ENCODE data around the gene SNRNP25.
A peak's percentile ranks its signal among the peaks of the same experiment; 100 is the strongest.

The SNRNP25 gene

DNA sequence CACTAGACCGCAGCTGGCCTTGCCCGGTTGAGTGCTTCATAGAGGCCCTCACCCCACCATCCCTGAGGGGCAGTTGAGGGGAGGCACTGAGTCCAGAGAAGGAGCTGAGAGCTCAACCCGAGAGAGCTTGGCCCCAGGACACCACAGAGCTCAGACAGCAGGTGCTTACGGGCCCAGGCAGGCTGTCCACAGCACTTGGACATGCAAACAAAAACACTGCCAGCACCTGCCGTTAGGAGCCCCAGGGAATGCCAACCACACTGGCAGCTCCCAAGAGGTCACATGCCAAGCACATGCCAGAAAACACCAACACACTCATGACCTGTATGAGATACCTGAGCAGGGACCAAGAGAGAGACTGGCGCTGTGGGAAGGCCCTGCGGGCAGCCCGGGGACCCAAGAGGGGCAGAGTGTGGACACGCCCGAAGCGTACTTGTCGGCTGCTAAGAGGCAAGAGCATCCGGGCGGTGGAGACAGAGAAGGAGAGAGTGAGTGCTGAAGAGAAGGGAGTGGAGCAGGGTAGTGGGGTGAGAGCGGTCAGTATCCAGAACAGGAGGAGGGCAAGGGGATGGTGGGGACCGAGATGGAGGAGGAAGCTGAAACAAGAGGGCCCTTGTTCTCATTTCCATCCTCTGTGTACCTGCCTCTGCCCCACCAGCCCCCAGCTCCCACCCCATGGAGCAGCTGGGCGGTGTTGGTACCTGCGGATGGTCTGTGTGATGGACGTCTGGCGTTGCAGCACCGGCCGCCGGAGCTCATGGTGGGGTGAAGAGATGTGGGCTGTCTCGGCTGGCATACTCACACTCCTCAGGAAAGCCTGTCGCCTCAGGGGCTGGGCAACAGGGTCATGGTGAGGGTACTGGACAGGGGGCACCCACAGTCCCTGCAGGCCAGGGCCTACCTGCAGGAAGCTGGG, 10.6 kb downstream of the SNRNP25 start:
- no peak for DNase-seq

DNA sequence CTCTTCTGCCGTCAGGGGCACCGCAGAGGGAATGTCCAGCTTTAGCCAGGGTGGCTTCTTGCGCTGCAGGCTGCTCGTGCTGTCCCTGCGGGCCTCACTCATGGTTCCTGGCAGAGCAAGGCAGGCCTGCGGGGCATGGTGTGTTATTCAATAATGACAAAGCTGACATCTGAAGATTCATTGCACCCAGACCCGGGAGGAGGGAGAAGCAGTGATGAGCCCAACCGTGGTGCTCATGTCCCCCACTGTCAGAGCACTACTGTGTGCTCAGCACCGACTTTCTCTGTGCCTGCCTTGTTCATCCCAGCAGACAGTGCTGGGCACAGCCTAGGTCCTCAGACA, 11.3 kb downstream of the SNRNP25 start:
- DNase-seq = no peak

DNA sequence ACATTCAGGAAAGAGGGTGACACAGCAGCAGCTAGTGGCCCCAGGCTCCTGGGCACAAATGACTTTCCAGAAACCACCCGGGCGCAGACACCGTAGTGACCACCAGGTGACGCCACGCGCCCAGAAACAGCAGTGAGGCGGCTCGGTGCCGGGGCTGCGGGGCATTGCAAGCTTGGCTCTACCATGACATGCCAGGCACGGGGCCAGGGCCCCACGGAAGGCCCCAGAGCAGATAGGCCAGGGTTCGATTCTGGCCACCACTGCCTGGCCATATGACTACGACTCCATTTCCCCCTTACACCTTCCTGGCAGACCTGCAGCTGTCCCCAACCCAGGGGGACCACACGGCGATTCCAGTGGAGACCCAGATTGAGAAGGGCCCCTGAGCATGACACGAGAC, 12.1 kb downstream of the SNRNP25 start:
- peak; percentile 88 for DNase-seq

DNA sequence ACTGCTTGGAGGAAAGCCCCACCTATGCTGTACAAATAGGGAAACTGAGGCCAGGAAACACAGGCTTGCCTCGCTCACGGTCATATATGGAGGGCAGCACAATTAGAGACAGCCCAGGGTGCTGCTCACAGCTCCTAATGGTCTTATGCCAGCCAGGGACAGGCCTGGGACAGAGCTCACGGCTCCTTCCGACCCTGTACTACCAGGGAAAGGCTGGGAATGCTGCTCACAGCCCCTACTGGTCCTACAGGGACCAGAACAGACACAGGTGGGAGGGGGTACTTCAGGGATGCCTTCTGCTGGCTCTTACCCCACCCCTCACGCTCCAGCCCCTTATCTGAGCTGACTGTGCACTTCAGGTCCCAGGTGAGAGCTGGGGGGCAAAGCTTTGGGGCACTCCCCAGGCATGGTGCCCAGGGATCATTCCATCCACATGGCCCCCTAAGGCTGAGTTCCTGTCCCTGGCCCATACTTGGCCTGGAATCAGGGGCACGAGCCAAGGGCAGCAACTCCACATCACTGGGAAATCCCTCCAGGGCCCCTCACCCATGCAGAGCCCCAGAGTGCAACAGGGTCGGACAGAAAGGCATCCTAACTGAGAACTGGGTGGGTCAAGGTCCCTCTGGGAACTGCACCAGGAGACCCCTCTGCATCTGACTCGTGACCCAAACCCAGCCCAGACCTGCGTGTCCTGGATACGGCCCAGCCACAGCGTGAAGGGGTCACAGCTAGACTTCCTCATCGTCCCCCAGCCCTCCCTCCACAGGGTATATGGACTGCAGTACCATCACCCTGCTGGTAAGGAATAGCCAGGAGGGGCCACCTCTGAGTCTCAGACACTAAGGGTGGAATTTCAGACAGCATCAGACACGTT, 12.9 kb downstream of the SNRNP25 start:
- no peak for DNase-seq

DNA sequence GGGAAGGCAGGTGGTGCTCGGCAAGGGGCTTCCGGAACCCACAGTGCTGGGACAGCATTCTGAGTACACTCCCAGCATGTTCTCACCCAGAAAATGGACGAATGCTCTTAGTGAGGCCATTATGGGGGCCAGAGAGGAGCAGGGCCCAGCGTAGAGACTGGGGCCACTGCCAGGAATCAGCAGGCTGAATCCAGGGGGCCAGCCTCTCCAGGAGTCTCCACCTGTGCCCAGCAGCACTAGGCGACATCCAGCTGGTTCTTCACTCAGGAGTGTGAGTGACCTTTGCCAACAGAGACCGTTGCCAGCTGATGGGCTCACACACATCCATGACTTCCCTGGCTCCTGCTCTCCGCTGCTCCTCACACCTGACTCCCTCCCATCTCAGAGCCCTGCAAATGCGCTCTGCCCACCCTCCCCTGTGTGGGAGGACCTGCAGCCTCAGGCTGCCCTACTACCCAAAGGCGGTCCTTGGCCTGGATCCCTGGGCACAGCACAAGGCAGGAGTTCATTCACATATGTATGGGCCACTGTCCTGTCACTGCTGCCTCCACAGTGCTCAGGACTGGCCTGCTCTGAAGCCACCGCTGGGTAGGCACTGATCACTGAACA, 13.7 kb downstream of the SNRNP25 start:
- no peak for DNase-seq

DNA sequence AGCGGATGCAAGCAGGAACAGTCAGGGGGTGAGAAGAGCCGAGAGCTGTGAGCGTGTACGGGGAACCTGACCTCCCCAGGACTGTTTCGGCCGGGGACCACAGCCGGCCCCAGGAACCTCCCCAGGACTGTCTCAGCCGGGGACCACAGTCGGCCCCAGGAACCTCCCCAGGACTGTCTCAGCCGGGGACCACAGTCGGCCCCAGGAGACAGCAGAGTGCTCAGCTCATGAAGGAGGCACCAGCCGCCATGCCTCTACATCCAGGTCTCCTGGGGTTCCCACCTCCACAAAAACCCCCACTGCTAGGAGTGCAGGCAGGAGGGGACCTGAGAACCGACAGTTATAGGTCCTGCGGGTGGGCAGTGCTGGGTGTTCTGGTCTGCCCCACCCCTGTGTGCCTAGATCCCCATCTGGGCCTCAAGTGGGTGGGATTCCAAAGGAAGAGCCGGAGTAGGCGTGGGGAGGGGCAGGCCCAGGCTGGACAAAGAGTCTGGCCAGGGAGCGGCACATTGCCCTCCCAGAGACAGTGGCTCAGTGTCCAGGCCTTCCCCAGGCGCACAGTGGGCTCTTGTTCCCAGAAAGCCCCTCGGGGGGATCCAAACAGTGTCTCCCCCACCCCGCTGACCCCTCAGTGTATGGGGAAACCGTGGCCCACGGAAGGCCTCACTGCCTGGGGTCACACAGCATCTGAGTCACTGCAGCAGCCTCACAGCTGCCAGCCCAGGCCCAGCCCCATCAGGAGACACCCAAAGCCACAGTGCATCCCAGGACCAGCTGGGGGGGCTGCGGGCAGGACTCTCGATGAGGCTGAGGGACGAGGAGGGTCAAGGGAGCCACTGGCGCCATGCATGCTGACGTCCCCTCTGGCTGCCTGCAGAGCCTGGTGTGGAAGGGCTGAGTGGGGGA, 14.5 kb downstream of the SNRNP25 start:
- DNase-seq = no peak

DNA sequence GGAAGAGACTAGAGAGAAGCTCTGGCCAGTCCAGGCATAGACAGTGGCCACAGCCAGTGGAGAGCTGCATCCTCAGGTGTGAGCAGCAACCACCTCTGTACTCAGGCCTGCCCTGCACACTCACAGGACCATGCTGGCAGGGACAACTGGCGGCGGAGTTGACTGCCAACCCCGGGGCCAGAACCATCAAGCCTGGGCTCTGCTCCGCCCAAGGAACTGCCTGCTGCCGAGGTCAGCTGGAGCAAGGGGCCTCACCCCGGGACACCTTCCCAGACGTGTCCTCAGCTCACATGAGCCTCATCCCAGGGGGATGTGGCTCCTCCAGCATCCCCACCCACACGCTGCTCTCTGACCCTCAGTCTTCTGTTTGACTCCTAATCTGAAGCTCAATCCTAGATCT, 15.6 kb downstream of the SNRNP25 start:
- DNase-seq = no peak

DNA sequence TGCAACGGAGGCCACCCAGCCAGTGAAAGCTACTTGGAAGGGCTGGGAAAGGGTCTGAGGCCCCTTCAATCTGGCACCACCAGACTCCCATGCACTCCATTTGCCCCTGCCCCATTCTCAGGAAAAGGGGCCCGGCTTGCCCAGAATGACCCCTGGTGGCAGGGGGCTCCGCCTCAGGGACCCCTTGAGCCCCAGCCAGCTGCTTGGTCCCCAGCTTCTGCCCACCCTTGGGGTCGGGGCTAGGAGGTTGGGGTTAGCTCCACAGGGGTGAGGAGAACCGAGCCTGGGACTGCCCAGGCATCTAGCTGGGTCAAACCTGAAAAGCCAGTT, 17.5 kb downstream of the SNRNP25 start:
- no peak for DNase-seq

DNA sequence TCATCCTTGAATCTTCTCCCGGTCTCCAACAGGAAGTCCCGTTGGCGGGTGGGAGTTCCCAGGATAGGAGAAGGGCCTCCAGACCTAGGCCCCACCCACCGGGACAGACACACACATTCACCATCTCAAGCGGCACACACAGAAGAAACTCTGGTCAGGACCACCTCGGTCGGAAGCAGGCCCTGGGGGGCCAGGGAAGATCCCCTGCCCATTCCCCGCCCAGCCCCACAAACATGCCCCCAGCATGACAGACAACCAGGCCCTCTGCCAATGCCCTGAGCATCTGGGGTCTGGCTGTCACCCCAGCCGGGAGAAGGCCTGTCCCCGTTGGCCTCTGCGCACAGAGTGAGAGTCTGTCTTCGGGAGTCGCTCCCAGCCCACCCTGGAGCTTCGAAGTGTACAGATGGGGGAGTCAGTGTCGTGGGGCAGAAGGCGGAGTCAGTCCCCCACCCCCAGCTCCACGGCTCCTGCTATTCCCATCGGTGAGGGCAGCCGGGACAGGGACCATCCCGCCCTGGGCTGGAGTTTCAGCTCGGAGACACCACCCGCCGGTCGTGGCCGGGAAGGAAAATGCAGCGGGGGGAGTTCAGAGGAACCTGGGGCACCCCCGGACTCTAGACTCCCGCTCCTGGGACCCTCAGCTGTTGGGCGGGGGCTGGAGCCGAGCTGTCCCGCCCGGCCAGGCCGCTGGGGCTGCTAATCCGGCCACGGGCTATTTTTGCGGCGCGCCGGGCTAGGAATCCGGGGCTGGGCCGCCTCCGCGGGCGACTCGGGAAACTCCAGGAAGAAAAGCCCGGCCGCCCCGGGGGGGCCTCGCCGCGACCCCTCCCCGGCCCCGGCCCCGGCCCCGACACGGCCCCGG, 18.1 kb downstream of the SNRNP25 start:
- DNase-seq = no peak

DNA sequence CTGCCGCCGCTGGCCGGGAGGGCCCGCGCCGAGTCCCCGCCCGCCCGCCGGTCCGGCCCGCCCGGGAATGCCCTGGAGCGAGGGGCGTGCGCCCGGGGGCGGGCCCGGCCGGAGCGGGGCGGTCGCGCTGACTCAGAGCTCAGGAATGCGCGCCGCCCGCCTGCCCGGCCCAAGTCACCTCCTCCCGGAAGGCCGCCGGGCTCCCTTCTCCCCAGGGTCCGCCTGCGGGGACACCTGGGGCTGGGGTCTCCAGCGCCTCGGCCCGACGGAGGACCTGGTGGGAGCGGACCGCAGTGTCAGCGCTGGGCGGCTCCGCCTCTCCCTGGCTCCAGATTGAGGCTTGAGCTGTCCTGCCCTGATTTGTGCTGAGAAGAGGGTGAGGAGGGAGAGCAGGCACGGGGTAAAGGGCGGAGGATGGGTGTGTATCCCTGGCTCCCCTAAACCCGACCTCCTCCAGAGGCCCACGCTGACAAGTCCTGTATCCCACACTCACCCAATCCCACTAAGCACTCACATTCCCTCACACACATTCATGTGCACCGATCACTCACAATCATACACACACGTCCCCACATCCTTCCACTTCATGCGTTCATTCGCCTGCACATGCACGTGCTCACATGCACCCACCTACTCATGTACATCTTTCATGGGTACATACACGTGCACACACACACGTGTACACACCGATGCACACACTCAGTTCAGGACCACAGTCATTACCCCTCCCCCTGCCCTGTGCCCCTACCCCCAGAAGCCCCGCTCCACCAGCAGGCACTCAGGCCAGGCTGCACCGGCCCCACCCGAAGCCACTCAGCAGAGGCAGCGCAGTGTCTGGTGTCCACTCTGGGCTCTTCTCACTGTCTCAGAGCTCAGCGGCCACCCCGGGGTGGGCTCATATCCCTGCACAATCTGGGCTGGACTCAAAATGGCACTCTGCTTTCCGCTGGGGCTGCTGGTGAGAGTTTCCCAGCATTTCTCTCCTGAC, 19.2 kb downstream of the SNRNP25 start, which contains the start of gene RHBDF1:
Gene RHBDF1 (minus strand): TSS at position 71 of the 988 bp plus-strand sequence. CDS start 7,616 bp downstream, outside the sequence.
- DNase-seq = peak; percentile 44

DNA sequence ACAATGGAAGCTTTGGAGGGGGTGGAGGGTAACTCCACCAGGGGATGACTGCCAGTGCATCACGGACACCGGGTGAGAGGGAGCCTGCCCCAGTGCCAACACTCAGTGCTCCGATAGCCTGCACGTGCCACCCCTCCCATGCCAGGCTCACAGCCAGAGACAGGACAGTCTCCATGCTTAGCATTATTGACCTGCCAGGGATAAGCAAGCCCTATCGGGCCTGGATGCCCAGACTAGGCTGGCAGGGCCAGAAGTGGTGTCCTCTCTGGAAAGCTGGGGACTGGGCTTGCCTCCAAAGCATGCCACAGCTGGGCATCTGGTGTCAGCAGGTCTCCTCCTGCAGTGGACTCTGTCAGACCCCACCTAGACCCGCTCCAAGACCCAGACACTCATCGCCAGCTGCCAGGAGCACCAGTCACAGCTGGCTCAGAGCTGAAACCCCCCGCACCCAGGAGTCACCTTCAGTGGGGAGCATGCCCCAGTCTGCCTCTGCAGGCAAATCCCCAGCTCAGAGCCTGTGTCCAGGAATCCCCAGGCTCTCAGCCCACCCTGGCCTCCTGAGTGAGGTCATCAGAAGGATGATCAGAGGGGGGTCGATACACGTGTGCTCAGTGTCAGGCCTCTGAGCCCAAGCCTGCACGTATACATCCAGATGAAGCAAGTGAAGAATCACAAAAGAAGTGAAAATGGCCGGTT, 20.6 kb downstream of the SNRNP25 start:
- DNase-seq = no peak

DNA sequence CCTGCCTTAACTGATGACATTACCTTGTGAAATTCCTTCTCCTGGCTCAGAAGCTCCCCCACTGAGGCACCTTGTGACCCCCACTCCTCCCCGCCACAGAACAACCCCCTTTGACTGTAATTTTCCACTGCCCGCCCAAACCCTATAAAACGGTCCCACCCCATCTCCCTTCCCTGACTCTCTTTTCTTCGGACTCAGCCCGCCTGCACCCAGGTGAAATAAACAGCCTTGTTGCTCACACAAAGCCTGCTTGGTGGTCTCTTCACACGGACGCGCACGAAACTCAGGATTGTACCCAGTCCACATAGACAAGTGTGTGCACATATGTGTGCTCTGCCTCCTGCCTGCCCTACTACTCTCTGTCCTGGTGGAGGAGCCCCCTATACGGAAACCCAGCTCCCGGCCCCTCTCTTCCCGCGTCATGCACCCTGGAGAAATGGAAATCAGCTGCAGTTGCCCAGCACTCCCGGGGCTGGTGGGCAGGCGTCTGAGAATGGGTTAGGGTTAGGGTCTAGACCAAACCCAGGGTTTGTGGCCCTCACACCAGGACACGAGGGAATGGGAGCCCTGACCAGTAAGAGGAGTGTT, 21.2 kb downstream of the SNRNP25 start:
- DNase-seq = no peak

DNA sequence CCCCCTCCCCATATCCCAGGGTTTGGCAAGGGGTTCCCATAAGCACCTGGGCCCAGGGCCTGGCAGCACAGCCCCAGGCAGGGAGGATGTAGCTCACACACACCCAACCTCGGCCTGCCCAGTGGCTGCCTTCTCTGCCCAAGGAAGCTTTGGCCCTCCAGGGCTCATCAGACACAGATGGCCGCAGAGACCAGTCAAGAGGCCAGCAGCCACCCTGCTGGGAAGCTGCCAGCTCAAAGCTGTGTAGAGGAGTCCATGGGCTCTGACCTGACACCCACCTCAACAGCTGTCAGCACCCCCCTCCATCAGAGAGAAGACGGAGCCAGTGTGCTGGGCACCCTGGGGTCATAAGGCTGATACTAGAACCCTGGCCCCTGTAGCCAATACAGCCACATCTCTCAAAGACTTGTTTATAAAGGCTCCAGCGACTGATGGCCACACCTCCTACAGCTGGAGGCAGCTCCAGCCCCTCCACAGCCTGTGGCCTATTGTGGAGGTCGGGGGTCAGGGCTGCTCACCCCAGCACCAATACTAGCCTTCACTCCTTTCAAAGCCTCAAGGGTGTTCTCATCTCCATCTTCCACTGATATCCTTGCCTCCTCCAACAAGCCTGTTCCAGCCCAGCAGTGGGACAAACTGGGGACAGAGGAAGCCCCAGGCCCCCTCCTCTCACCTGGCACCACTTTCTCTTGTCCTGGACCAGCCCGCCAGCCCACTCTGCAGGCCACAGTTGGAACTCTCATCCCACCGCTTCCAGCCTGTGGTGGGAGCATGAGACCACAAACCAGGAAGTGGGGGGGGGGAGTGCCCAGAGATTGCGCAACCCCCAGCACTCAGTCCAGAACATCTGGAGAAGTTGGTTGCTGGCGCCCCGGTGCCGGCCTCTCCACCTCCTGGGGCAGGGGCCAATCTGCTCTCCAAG, 22.2 kb downstream of the SNRNP25 start:
- peak; percentile 94 for DNase-seq

DNA sequence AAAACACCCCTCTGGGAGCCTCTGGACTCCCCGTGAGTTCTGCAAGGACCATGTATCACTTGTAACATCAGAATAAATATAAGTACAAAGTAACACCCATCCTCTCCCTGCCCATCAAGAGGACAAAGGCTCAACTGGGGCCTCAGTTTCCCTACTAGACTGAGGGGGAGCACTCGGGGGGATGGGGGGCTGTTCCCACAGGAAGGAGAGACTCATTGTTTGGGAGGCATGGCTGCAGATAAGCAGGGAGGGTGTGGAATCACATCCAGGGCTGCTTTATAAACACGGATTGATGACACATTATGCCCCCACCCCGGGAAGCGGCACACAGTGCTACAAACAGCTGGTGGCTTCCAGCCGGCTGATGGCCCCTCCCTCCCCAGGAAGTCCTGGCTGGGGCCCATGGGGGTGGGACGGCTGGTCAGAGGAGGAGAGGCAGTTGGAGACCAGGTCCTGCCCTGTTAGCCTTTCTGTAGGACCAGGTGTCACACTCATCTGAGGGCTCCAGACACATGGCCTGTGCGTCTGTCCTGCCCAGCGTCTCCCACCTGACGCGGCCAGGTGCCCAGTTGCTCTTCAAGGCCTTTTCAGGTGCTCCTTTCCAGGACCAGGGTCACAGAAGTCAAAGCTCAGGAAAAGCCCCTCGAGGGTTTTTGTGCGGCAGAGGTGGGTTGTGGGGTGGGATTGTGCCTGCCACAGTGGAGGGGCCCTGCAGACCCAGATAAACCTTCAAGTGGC, 23.1 kb downstream of the SNRNP25 start:
- peak; percentile 53 for DNase-seq

DNA sequence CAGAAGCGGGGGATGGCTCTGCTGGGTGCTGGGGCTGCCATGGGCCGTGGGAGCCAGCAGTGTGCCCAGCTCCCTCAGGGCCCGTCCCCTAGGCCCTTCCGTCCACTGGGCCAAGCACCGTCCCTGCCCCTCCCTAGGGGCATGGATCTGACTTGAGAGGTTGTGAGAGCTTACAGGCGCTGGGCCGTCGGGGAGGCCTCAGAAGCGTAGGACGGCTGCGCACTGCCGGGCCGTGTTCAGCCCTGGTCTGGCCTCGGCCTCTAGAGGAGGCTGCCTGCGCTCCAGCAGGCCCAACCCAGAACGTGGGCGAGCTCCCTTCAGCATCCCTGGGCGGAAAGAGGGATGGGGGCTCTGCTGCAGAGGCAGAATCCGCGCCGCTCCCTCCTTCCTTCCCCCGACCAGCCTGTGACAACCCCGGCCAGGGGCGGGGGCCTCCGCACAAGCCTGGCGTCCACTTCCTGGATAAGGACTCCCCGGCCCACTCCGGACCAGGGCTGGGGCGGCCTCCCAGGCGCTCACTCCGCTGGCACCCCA, 23.7 kb downstream of the SNRNP25 start:
- DNase-seq = no peak

DNA sequence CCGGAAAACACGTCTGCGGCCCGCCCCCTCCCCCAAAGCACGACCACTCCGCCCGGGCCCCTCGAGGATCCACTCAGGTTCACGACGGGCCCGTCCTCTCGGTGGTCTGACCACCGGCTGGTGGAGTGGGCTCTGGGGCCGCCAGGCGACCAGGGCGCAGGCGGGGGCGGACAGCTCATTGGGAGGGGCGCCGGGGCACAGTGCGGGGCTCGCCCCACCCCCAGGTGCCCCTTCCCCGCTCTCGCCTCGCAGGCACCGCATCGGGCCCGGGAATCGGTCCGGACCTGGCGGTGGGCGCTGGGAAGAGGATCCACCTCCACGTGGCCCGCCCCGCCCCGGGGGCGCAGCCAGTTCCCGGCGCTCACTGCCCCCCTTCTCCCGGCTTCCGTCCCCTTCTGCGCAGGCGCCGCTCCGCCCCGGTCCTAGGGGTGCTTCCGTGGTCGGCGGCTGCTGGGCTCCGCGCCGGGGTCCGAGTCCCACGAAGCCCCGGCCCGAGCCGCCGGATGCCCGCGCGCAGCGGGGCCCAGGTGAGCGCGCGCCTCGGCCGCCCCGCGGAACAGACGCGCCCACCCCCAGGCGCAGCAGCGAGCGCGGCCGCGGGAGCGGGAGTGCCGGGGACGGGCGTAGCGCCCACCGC, 24.3 kb downstream of the SNRNP25 start, which contains the start of gene MPG:
Gene MPG (plus strand): TSS at position 419 of the 637 bp plus-strand sequence. CDS start 85 bp downstream, at position 504.
- DNase-seq = peak; percentile 84

All from OCI-M1 (cell line).